ENCODE data around the gene ARHGEF9.

DNA sequence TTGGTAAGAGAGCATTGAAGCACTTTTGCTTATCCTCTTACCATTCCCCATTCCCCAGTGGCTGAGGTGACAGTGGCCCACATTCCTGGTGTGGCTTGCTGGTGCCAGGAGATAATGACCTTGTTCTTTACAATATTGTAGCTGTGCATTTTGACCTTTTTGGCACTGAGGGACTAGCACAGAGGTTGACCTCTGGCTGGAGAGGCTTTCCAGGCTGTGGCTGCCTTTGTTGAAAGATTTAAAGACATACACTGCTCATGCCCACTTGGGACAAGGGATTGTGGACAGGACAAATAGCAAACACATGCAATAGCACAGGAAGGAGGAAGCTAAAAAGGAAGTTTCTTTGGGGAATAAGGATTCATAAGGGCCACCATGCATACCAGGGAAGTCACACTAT is 65.4 kb downstream of the ARHGEF9 start:
- TF ChIP-seq SP1 (IDR thresholded peaks at IDR 0.05) (no peak), ARNT (IDR thresholded peaks at IDR 0.05) (no peak), FOXK2 (IDR thresholded peaks at IDR 0.05) (no peak), FOXM1 (IDR thresholded peaks at IDR 0.05; ENCODE audit: borderline replicate concordance) (no peak), ZNF384 (IDR thresholded peaks at IDR 0.05) (no peak), ELF4 (IDR thresholded peaks at IDR 0.05) (no peak), BHLHE40 (IDR thresholded peaks at IDR 0.05; ENCODE audit: borderline replicate concordance) (no peak), CTBP1 (IDR thresholded peaks at IDR 0.05; ENCODE audit: borderline replicate concordance) (no peak), HDGF (IDR thresholded peaks at IDR 0.05; ENCODE audit: borderline replicate concordance) (no peak), SUZ12 (IDR thresholded peaks at IDR 0.05) (no peak), FOXA1 (IDR thresholded peaks at IDR 0.05) (no peak), NFRKB (IDR thresholded peaks at IDR 0.05) (no peak), TARDBP (IDR thresholded peaks at IDR 0.05) (no peak)
- TF ChIP-seq, protein P1, sequence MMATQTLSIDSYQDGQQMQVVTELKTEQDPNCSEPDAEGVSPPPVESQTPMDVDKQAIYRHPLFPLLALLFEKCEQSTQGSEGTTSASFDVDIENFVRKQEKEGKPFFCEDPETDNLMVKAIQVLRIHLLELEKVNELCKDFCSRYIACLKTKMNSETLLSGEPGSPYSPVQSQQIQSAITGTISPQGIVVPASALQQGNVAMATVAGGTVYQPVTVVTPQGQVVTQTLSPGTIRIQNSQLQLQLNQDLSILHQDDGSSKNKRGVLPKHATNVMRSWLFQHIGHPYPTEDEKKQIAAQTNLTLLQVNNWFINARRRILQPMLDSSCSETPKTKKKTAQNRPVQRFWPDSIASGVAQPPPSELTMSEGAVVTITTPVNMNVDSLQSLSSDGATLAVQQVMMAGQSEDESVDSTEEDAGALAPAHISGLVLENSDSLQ (IDR thresholded peaks at IDR 0.05), result no peak
